ENCODE data around the gene ZNF219.

GRCh38 chr14:21071225-21072030 lies 27.0 kb downstream of the ZNF219 start:
- no peak for TF ChIP-seq EP300 (IDR thresholded peaks at IDR 0.05)
- no peak for TF ChIP-seq POLR2A (IDR thresholded peaks at IDR 0.05)

All from ovary (tissue), 1 donor.